Measurements from ENCODE around the gene SOX11. TPM values are rescaled to one million over a fixed set of nuclear protein-coding genes. Genes with fewer than 3 reads are reported as not detected.
"Not testable (repeated sequence)": the region's sequence is repeated elsewhere in the genome, so short reads cannot be mapped to it uniquely, and the experiment has no call there.

SOX11 gene
- total RNA-seq, 1 donor from 2014 or later: 576 TPM

- H3K36me3 Mint-ChIP-seq (ENCODE audit: unreplicated experiment): peaks cover 7% of the 10 kb centered on the region
- peaks cover 2% of the 10 kb centered on the region for H3K27me3 Mint-ChIP-seq (ENCODE audit: unreplicated experiment)
- no peak for DNase-seq
- no peak for TF ChIP-seq CTCF (IDR thresholded peaks at IDR 0.05; ENCODE audit: partially characterized antibody, unreplicated experiment)
- H3K4me3 Mint-ChIP-seq (ENCODE audit: unreplicated experiment): no peak overlapping the region
- no peak overlapping the region for H3K27ac Mint-ChIP-seq (ENCODE audit: unreplicated experiment)
- peaks cover 2% of the 10 kb centered on the region for H3K9me3 Mint-ChIP-seq (ENCODE audit: unreplicated experiment)
- H3K4me1 Mint-ChIP-seq (ENCODE audit: low read depth, unreplicated experiment): peaks cover 11% of the 10 kb centered on the region
Observed at GRCh38 chr2:5664278-5664681, 27.9 kb upstream of the SOX11 start.

GRCh38 chr2:5665066-5665465 is 27.1 kb upstream of the SOX11 start:
- H3K27ac Mint-ChIP-seq (ENCODE audit: unreplicated experiment): no peak overlapping the region
- H3K4me3 Mint-ChIP-seq (ENCODE audit: unreplicated experiment): no peak overlapping the region
- H3K9me3 Mint-ChIP-seq (ENCODE audit: unreplicated experiment): peaks cover 2% of the 10 kb centered on the region
- no peak for TF ChIP-seq CTCF (IDR thresholded peaks at IDR 0.05; ENCODE audit: partially characterized antibody, unreplicated experiment)
- peaks cover 2% of the 10 kb centered on the region for H3K27me3 Mint-ChIP-seq (ENCODE audit: unreplicated experiment)
- DNase-seq: no peak
- H3K4me1 Mint-ChIP-seq (ENCODE audit: low read depth, unreplicated experiment): peaks cover 11% of the 10 kb centered on the region
- peaks cover 7% of the 10 kb centered on the region for H3K36me3 Mint-ChIP-seq (ENCODE audit: unreplicated experiment)

GRCh38 chr2:5666798-5667197 is 25.4 kb upstream of the SOX11 start:
- Mint-ChIP-seq H3K4me3 (ENCODE audit: unreplicated experiment) (no peak overlapping the region), H3K27me3 (ENCODE audit: unreplicated experiment) (peaks cover 2% of the 10 kb centered on the region), H3K4me1 (ENCODE audit: low read depth, unreplicated experiment) (peaks cover 11% of the 10 kb centered on the region), H3K27ac (ENCODE audit: unreplicated experiment) (no peak overlapping the region), H3K36me3 (ENCODE audit: unreplicated experiment) (no peaks in the 10 kb centered on the region), H3K9me3 (ENCODE audit: unreplicated experiment) (peaks cover 2% of the 10 kb centered on the region)
- no peak for DNase-seq
- TF ChIP-seq CTCF (IDR thresholded peaks at IDR 0.05; ENCODE audit: partially characterized antibody, unreplicated experiment): no peak

- not testable (repeated sequence) for H3K4me3 Mint-ChIP-seq (ENCODE audit: unreplicated experiment); H3K9me3 Mint-ChIP-seq (ENCODE audit: unreplicated experiment); H3K27me3 Mint-ChIP-seq (ENCODE audit: unreplicated experiment); H3K36me3 Mint-ChIP-seq (ENCODE audit: unreplicated experiment); DNase-seq; H3K27ac Mint-ChIP-seq (ENCODE audit: unreplicated experiment)
- peaks cover 16% of the 10 kb centered on the region for H3K4me1 Mint-ChIP-seq (ENCODE audit: low read depth, unreplicated experiment)
Observed at GRCh38 chr2:5667655-5668054, 24.5 kb upstream of the SOX11 start.

- H3K36me3 Mint-ChIP-seq (ENCODE audit: unreplicated experiment): no peaks in the 10 kb centered on the region
- H3K4me3 Mint-ChIP-seq (ENCODE audit: unreplicated experiment): no peak overlapping the region
- H3K4me1 Mint-ChIP-seq (ENCODE audit: low read depth, unreplicated experiment): peaks cover 21% of the 10 kb centered on the region
- DNase-seq: no peak
- no peak for TF ChIP-seq CTCF (IDR thresholded peaks at IDR 0.05; ENCODE audit: partially characterized antibody, unreplicated experiment)
- peaks cover 6% of the 10 kb centered on the region for H3K9me3 Mint-ChIP-seq (ENCODE audit: unreplicated experiment)
- peaks cover 6% of the 10 kb centered on the region for H3K27me3 Mint-ChIP-seq (ENCODE audit: unreplicated experiment)
- H3K27ac Mint-ChIP-seq (ENCODE audit: unreplicated experiment): no peak overlapping the region
Observed at GRCh38 chr2:5668682-5669250, 23.4 kb upstream of the SOX11 start.

Data from glutamatergic neuron (in vitro differentiated cells).